Ishikawa (cell line): ENCODE results near the gene RAI1.

Source experiments
- CREB1 ChIP-seq: IDR thresholded peaks from 2 replicates; pipeline ENCODE4 v1.6.1; 2012; ENCODE audit warnings: low read depth
- EGR1 ChIP-seq: IDR thresholded peaks from 2 replicates; pipeline ENCODE4 v1.6.1; 2012
- EP300 ChIP-seq: IDR thresholded peaks from 2 replicates; pipeline ENCODE4 v1.6.1; 2012; ENCODE audit warnings: borderline replicate concordance
- FOXM1 ChIP-seq: IDR thresholded peaks from 2 replicates; pipeline ENCODE4 v1.6.1; 2012; ENCODE audit warnings: low read depth, borderline replicate concordance
- MAX ChIP-seq: IDR thresholded peaks from 2 replicates; pipeline ENCODE4 v1.6.1; 2012
- NFIC ChIP-seq: IDR thresholded peaks from 2 replicates; pipeline ENCODE4 v1.6.1; 2012
- RAD21 ChIP-seq: IDR thresholded peaks from 2 replicates; pipeline ENCODE4 v1.6.1; 2012; ENCODE audit warnings: low read depth
- USF1 ChIP-seq: IDR thresholded peaks from 2 replicates; pipeline ENCODE4 v1.6.1; 2012
- TF ChIP-seq, protein P1 (sequence below): IDR thresholded peaks from 2 replicates; pipeline ENCODE4 v1.6.1; 2012; ENCODE audit warnings: low read depth, mild to moderate bottlenecking

GRCh38 chr17:17841601-17842025, 160.4 kb downstream of the RAI1 start:
- TF ChIP-seq FOXM1 (no peak), RAD21 (no peak), EGR1 (no peak), USF1 (no peak), NFIC (no peak), MAX (no peak), CREB1 (no peak), EP300 (no peak)
- TF ChIP-seq, protein P1, sequence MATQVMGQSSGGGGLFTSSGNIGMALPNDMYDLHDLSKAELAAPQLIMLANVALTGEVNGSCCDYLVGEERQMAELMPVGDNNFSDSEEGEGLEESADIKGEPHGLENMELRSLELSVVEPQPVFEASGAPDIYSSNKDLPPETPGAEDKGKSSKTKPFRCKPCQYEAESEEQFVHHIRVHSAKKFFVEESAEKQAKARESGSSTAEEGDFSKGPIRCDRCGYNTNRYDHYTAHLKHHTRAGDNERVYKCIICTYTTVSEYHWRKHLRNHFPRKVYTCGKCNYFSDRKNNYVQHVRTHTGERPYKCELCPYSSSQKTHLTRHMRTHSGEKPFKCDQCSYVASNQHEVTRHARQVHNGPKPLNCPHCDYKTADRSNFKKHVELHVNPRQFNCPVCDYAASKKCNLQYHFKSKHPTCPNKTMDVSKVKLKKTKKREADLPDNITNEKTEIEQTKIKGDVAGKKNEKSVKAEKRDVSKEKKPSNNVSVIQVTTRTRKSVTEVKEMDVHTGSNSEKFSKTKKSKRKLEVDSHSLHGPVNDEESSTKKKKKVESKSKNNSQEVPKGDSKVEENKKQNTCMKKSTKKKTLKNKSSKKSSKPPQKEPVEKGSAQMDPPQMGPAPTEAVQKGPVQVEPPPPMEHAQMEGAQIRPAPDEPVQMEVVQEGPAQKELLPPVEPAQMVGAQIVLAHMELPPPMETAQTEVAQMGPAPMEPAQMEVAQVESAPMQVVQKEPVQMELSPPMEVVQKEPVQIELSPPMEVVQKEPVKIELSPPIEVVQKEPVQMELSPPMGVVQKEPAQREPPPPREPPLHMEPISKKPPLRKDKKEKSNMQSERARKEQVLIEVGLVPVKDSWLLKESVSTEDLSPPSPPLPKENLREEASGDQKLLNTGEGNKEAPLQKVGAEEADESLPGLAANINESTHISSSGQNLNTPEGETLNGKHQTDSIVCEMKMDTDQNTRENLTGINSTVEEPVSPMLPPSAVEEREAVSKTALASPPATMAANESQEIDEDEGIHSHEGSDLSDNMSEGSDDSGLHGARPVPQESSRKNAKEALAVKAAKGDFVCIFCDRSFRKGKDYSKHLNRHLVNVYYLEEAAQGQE = no peak
